PC-3 (cell line): Measurements from ENCODE around the gene RBM12. TPM values are rescaled to one million over a fixed set of nuclear protein-coding genes. Genes with fewer than 3 reads are reported as not detected.

Experiments
- ATAC-seq: fragments of 200-7000 bp; cut with Tn5 transposase; 2 replicates; pipeline ENCODE4 v1.9.1; 2020; ENCODE audit warnings: mild to moderate bottlenecking, moderate library complexity
- BruUV-seq: library from RNA; stranded (reverse); fragments of 400-500 nt; replicated peaks from 2 replicates; lab custom pipeline; 2021; lab: Mats Ljungman, UMichigan
- CTCF ChIA-PET: fragments of 300-600 bp; sonication (Branson Sonifier 250); formaldehyde crosslinking; loops from one replicate; lab custom pipeline; 2022; ENCODE audit warnings: antibody characterized with exemption; lab: Charles Lee
- POLR2A ChIA-PET: fragments of 300-600 bp; sonication (Branson Sonifier 250); formaldehyde crosslinking; loops from one replicate; lab custom pipeline; 2022; ENCODE audit warnings: antibody characterized with exemption; ENCODE audit not compliant: unreplicated experiment; lab: Charles Lee
- DNase-seq: peaks from one replicate; pipeline ENCODE4 v3.0.0-alpha.2; 2015
- H2AFZ ChIP-seq: fragments of 300-600 bp; sonication (generic); 2 replicates; pipeline ENCODE4 v1.6.0; 2016; ENCODE audit warnings: antibody characterized with exemption, low read length
- H3F3A ChIP-seq: fragments of 300-600 bp; sonication (generic); one replicate; pipeline ENCODE4 v1.6.0; 2017; ENCODE audit warnings: antibody characterized with exemption, low read length, control low read depth, mild to moderate bottlenecking; ENCODE audit not compliant: unreplicated experiment
- H3K27ac ChIP-seq: fragments of 300-600 bp; sonication (generic); 2 replicates; pipeline ENCODE4 v1.5.1; 2016; ENCODE audit warnings: mild to moderate bottlenecking, low read length
- H3K27me3 ChIP-seq: fragments of 300-600 bp; sonication (generic); 2 replicates; pipeline ENCODE4 v1.6.1; 2016; ENCODE audit warnings: low read length, mixed read lengths
- H3K36me3 ChIP-seq: fragments of 300-600 bp; sonication (generic); 2 replicates; pipeline ENCODE4 v1.6.1; 2016; ENCODE audit warnings: low read depth, mixed run types, low read length, mixed read lengths
- H3K4me1 ChIP-seq: fragments of 300-600 bp; sonication (generic); 2 replicates; pipeline ENCODE4 v1.5.1; 2016; ENCODE audit warnings: low read length; ENCODE audit not compliant: insufficient read depth
- H3K4me2 ChIP-seq: fragments of 300-600 bp; sonication (generic); 2 replicates; pipeline ENCODE4 v1.6.0; 2016; ENCODE audit warnings: low read length
- H3K4me3 ChIP-seq: fragments of 300-600 bp; sonication (generic); 2 replicates; pipeline ENCODE4 v1.5.1; 2016; ENCODE audit warnings: mild to moderate bottlenecking, low read length, mixed read lengths
- H3K79me2 ChIP-seq: fragments of 300-600 bp; sonication (generic); 2 replicates; pipeline ENCODE4 v1.6.1; 2017; ENCODE audit warnings: low read length, mixed read lengths
- H3K9ac ChIP-seq: fragments of 300-600 bp; sonication (generic); 2 replicates; pipeline ENCODE4 v1.6.0; 2016; ENCODE audit warnings: mild to moderate bottlenecking, low read length
- H3K9me2 ChIP-seq: fragments of 300-600 bp; sonication (generic); replicated peaks from 2 replicates; pipeline ENCODE4 v1.6.1; 2016; ENCODE audit warnings: mixed run types, low read length, mixed read lengths
- H3K9me3 ChIP-seq: fragments of 300-600 bp; sonication (generic); 2 replicates; pipeline ENCODE4 v1.6.1; 2016; ENCODE audit warnings: low read length, mixed read lengths
- H4K20me1 ChIP-seq: fragments of 300-600 bp; sonication (generic); 2 replicates; pipeline ENCODE4 v1.6.1; 2016; ENCODE audit warnings: low read length, mixed read lengths
- EZH2 ChIP-seq: fragments of 300-600 bp; sonication (generic); IDR thresholded peaks from one replicate; pipeline ENCODE4 v1.6.1; 2017; ENCODE audit warnings: antibody characterized with exemption, mild to moderate bottlenecking, low read length; ENCODE audit not compliant: unreplicated experiment
- EZH2phosphoT487 ChIP-seq: fragments of 300-600 bp; sonication (generic); IDR thresholded peaks from 2 replicates; pipeline ENCODE4 v1.6.1; 2018; ENCODE audit warnings: mild to moderate bottlenecking, antibody characterized with exemption, low read length, borderline replicate concordance
- intact Hi-C: fragments of 100-400 bp; cut with micrococcal nuclease; formaldehyde crosslinking; loops from 2 replicates; pipeline ENCODE4 v1.9.0; 2023
- total RNA-seq: library from RNA; depleted of rRNA; stranded (reverse); fragments of >200 nt; gene quantifications from 2 replicates; pipeline ENCODE4 v1.2.3, GENCODE V29; 2014
- TF ChIP-seq, protein P1 (sequence below): fragments of 300-600 bp; sonication (generic); conservative IDR thresholded peaks from 2 replicates; pipeline ENCODE4 v1.5.1; 2017; ENCODE audit warnings: antibody characterized with exemption, low read depth, mild to moderate bottlenecking, low read length

The RBM12 gene
- total RNA-seq, 1 experiment from 2014 or later = 53.6 TPM

DNA sequence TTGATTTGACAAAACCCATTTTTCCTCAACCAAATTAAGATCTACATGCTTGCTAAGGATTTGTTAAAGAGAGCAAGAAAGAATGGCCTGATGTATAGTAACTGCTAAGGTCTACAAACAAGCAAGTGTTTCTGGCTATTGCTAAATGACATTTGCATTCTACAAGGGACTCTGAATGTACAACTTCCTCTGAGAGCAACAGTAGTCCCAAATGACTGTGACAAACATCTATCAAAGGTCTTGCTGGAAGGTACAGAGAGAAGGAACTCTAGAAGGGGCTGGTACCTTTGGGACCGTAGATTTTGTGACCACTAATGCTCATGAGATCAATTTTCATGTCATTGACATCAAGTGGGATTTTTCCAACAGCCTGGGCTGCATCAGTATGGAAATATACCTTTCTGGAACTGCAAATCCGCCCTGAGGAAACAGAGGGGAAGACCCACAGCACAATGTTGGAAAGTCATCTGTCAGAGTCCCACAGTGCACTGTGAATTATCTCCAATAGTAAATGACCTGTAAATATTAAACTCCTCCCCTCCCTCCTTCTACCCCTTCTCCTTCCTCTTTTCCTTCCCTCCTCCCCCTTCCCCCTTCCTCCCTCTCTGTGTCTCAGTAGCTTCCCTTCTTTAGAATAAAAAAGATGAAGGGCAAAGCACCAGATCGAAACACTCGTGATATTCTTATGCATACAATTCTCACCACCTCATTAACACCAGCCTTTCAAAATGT is 15.9 kb upstream of the RBM12 start:
- H3K27me3 ChIP-seq = no peaks in the 10 kb centered on the region
- POLR2A ChIA-PET = no interaction called here
- no peak overlapping the region for H2AFZ ChIP-seq
- H3K36me3 ChIP-seq = no peaks in the 10 kb centered on the region
- H3K27ac ChIP-seq = no peak overlapping the region
- H3K4me1 ChIP-seq = no peaks in the 10 kb centered on the region
- no peak overlapping the region for H3K4me3 ChIP-seq
- H3K79me2 ChIP-seq = no peaks in the 10 kb centered on the region
- no peaks in the 10 kb centered on the region for H3K9me2 ChIP-seq
- ATAC-seq (no peak), DNase-seq (no peak)
- no peak overlapping the region for H3K4me2 ChIP-seq
- TF ChIP-seq EZH2 = no peak
- no peak for TF ChIP-seq EZH2phosphoT487
- TF ChIP-seq, protein P1, sequence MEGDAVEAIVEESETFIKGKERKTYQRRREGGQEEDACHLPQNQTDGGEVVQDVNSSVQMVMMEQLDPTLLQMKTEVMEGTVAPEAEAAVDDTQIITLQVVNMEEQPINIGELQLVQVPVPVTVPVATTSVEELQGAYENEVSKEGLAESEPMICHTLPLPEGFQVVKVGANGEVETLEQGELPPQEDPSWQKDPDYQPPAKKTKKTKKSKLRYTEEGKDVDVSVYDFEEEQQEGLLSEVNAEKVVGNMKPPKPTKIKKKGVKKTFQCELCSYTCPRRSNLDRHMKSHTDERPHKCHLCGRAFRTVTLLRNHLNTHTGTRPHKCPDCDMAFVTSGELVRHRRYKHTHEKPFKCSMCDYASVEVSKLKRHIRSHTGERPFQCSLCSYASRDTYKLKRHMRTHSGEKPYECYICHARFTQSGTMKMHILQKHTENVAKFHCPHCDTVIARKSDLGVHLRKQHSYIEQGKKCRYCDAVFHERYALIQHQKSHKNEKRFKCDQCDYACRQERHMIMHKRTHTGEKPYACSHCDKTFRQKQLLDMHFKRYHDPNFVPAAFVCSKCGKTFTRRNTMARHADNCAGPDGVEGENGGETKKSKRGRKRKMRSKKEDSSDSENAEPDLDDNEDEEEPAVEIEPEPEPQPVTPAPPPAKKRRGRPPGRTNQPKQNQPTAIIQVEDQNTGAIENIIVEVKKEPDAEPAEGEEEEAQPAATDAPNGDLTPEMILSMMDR = no peak
- intact Hi-C loops = no loop called here
- no peaks in the 10 kb centered on the region for H3K9me3 ChIP-seq
- H4K20me1 ChIP-seq = no peaks in the 10 kb centered on the region
- CTCF ChIA-PET = no interaction called here
- no TSS peak for BruUV-seq
- H3F3A ChIP-seq = no peaks in the 10 kb centered on the region
- H3K9ac ChIP-seq = no peak overlapping the region

DNA sequence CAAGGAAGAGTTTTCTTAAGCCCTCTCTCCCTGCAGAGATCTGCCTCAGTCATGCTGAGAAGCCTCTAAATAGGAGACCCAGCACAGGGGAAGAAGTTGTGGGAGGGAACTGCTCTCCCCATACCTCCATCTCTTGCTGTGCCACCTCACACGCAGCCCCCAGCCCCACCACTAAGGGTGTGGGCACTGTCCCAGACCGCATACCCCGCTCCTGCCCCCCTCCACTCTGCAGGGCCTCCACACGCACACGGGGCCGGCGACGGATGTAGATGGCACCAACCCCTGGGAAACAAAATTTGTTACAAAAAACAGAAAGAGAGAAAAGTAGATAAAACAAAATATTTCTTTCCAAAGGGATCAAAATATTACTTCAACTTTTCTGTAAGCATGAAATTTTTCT is 10.2 kb upstream of the RBM12 start:
- ChIA-PET POLR2A (no interaction called here), CTCF (no interaction called here)
- no peaks in the 10 kb centered on the region for H3K4me1 ChIP-seq
- no TSS peak for BruUV-seq
- TF ChIP-seq, protein P1 = no peak
- no peak for TF ChIP-seq EZH2phosphoT487
- no peak for TF ChIP-seq EZH2
- no peaks in the 10 kb centered on the region for H3K9me2 ChIP-seq
- no peak overlapping the region for H3K9ac ChIP-seq
- peaks cover 7% of the 10 kb centered on the region; the same call in 1 of the 2 replicates for H3K36me3 ChIP-seq
- H3F3A ChIP-seq = no peaks in the 10 kb centered on the region
- no peaks in the 10 kb centered on the region for H3K27me3 ChIP-seq
- H3K4me3 ChIP-seq = no peak overlapping the region
- no peaks in the 10 kb centered on the region for H3K79me2 ChIP-seq
- no peak overlapping the region for H2AFZ ChIP-seq
- intact Hi-C loops = no loop called here
- no peaks in the 10 kb centered on the region for H3K9me3 ChIP-seq
- H3K4me2 ChIP-seq = no peak overlapping the region
- no peak overlapping the region for H3K27ac ChIP-seq
- DNase-seq = no peak
- ATAC-seq = no peak
- no peaks in the 10 kb centered on the region for H4K20me1 ChIP-seq

GRCh38 chr20:35673884-35674283 is 9.2 kb upstream of the RBM12 start:
- H3K9ac ChIP-seq = no peak overlapping the region
- no peaks in the 10 kb centered on the region for H3K27me3 ChIP-seq
- no peaks in the 10 kb centered on the region for H4K20me1 ChIP-seq
- H3K4me3 ChIP-seq = no peak overlapping the region
- DNase-seq = no peak
- H3K79me2 ChIP-seq = no peaks in the 10 kb centered on the region
- H3K36me3 ChIP-seq = peaks cover 9% of the 10 kb centered on the region; the same call in 1 of the 2 replicates
- H3K9me3 ChIP-seq = no peaks in the 10 kb centered on the region
- no peak for ATAC-seq
- BruUV-seq = no TSS peak
- TF ChIP-seq EZH2 (no peak), EZH2phosphoT487 (no peak)
- TF ChIP-seq, protein P1 = no peak
- H3K4me2 ChIP-seq = no peak overlapping the region
- no peak overlapping the region for H2AFZ ChIP-seq
- H3F3A ChIP-seq = no peaks in the 10 kb centered on the region
- H3K9me2 ChIP-seq = no peaks in the 10 kb centered on the region
- POLR2A ChIA-PET = no interaction called here
- no peaks in the 10 kb centered on the region for H3K4me1 ChIP-seq
- intact Hi-C loops = no loop called here
- H3K27ac ChIP-seq = no peak overlapping the region
- CTCF ChIA-PET = no interaction called here
